ENCODE results near the gene SLC30A4. TPM values are rescaled to one million over a fixed set of nuclear protein-coding genes. Genes with fewer than 3 reads are reported as not detected.
A peak's percentile ranks its signal among the peaks of the same experiment; 100 is the strongest.

SLC30A4 gene
- total and polyA plus RNA-seq, 2 of the 8 experiments (the other 6 are each of a cell fraction or from before 2014, with no cell fraction given): under 0.01 to 0.07 TPM

GRCh38 chr15:45429941-45430792 lies 92.4 kb downstream of the SLC30A4 start (continued):
- TF ChIP-seq POLR2A (IDR thresholded peaks at IDR 0.05; ENCODE audit: control extremely low read depth in 1 of 2, low read depth in 2 of 2, low read length in 2 of 2): no peak
- peak; percentile 80 for TF ChIP-seq CREB1 (IDR thresholded peaks at IDR 0.05)
- no peak for TF ChIP-seq NANOG (IDR thresholded peaks at IDR 0.05; ENCODE audit: insufficient read depth, low read depth, low read length, poor library complexity, severe bottlenecking)
- no peak for TF ChIP-seq CBX8 (IDR thresholded peaks at IDR 0.05; ENCODE audit: borderline replicate concordance, low read depth, low read length)
- TF ChIP-seq HDAC2 (IDR thresholded peaks at IDR 0.05; ENCODE audit: borderline replicate concordance in 1 of 2, low read depth in 2 of 2, low read length in 2 of 2): 0 out of 4 replicates have a peak, but pooled peaks have one; percentile 24 to 66
- TF ChIP-seq RXRA (IDR thresholded peaks at IDR 0.05; ENCODE audit: insufficient read depth, low read depth, low read length): no peak
- TF ChIP-seq, protein P1, sequence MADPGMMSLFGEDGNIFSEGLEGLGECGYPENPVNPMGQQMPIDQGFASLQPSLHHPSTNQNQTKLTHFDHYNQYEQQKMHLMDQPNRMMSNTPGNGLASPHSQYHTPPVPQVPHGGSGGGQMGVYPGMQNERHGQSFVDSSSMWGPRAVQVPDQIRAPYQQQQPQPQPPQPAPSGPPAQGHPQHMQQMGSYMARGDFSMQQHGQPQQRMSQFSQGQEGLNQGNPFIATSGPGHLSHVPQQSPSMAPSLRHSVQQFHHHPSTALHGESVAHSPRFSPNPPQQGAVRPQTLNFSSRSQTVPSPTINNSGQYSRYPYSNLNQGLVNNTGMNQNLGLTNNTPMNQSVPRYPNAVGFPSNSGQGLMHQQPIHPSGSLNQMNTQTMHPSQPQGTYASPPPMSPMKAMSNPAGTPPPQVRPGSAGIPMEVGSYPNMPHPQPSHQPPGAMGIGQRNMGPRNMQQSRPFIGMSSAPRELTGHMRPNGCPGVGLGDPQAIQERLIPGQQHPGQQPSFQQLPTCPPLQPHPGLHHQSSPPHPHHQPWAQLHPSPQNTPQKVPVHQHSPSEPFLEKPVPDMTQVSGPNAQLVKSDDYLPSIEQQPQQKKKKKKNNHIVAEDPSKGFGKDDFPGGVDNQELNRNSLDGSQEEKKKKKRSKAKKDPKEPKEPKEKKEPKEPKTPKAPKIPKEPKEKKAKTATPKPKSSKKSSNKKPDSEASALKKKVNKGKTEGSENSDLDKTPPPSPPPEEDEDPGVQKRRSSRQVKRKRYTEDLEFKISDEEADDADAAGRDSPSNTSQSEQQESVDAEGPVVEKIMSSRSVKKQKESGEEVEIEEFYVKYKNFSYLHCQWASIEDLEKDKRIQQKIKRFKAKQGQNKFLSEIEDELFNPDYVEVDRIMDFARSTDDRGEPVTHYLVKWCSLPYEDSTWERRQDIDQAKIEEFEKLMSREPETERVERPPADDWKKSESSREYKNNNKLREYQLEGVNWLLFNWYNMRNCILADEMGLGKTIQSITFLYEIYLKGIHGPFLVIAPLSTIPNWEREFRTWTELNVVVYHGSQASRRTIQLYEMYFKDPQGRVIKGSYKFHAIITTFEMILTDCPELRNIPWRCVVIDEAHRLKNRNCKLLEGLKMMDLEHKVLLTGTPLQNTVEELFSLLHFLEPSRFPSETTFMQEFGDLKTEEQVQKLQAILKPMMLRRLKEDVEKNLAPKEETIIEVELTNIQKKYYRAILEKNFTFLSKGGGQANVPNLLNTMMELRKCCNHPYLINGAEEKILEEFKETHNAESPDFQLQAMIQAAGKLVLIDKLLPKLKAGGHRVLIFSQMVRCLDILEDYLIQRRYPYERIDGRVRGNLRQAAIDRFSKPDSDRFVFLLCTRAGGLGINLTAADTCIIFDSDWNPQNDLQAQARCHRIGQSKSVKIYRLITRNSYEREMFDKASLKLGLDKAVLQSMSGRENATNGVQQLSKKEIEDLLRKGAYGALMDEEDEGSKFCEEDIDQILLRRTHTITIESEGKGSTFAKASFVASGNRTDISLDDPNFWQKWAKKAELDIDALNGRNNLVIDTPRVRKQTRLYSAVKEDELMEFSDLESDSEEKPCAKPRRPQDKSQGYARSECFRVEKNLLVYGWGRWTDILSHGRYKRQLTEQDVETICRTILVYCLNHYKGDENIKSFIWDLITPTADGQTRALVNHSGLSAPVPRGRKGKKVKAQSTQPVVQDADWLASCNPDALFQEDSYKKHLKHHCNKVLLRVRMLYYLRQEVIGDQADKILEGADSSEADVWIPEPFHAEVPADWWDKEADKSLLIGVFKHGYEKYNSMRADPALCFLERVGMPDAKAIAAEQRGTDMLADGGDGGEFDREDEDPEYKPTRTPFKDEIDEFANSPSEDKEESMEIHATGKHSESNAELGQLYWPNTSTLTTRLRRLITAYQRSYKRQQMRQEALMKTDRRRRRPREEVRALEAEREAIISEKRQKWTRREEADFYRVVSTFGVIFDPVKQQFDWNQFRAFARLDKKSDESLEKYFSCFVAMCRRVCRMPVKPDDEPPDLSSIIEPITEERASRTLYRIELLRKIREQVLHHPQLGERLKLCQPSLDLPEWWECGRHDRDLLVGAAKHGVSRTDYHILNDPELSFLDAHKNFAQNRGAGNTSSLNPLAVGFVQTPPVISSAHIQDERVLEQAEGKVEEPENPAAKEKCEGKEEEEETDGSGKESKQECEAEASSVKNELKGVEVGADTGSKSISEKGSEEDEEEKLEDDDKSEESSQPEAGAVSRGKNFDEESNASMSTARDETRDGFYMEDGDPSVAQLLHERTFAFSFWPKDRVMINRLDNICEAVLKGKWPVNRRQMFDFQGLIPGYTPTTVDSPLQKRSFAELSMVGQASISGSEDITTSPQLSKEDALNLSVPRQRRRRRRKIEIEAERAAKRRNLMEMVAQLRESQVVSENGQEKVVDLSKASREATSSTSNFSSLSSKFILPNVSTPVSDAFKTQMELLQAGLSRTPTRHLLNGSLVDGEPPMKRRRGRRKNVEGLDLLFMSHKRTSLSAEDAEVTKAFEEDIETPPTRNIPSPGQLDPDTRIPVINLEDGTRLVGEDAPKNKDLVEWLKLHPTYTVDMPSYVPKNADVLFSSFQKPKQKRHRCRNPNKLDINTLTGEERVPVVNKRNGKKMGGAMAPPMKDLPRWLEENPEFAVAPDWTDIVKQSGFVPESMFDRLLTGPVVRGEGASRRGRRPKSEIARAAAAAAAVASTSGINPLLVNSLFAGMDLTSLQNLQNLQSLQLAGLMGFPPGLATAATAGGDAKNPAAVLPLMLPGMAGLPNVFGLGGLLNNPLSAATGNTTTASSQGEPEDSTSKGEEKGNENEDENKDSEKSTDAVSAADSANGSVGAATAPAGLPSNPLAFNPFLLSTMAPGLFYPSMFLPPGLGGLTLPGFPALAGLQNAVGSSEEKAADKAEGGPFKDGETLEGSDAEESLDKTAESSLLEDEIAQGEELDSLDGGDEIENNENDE (IDR thresholded peaks at IDR 0.05; ENCODE audit: insufficient replicate concordance, low read length): no peak
- no peak for TF ChIP-seq MAFK (IDR thresholded peaks at IDR 0.05; ENCODE audit: low read depth, low read length)
- no peak for TF ChIP-seq TEAD4 (IDR thresholded peaks at IDR 0.05; ENCODE audit: low read depth, low read length)
- peak; percentile 45; the same call in 1 of the 2 replicates for TF ChIP-seq JUND (IDR thresholded peaks at IDR 0.05; ENCODE audit: low read length)

All from H1 (cell line).